ENCODE results near the gene C6orf47. TPM values are rescaled to one million over a fixed set of nuclear protein-coding genes. Genes with fewer than 3 reads are reported as not detected.
A peak's percentile ranks its signal among the peaks of the same experiment; 100 is the strongest.

Gene C6orf47
- polyA plus RNA-seq, 1 experiment, result 13.0 TPM

DNA sequence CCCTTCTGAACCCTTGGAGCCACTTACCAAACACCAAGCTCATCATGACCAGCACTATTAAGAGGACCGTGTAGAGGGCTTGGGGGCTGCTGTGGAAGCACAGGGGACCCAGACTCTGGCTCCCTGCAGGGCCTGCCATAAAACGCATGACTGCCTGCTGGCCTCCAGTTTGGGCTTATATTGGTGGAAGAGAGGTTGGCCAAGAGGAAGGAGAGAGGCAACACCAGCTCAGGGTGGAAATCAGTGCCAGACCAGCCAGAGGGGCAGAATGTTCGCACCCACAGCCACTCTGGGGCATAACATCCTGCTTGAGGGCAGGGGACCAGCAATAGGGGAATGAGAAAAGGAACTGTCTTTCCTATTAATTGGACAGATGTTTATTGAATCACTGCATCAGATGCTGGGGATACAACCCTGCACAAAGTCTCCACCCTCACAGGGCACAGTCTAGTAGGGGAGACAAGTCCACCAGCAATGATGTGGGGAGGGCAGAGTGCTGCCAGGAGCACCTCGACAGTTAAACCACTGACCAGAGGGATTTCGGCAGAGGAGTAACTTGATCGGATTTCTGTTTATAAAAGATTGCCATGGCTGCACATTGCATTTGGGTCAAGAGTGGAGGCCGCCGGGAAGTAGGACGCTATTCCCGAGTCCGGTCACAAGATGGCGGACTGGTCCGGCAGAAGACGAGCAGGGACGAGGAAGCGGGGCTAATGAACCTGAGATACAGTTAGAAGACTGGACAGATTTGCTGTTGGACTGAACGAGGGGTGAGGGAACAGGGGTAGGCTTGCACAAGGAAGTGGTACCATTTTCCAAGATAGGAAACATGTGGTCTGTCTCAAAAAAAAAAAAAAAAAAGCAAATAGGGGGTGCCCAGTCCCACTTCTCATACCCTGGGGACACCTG is 19.9 kb upstream of the C6orf47 start, which contains the start of gene LY6G5C:
TSS of gene LY6G5C (minus strand) at position 842 of the 909 bp plus-strand sequence. CDS start at position 148, 694 bp downstream.
- no peaks in the 10 kb centered on the region for H3K27me3 ChIP-seq (ENCODE audit: control insufficient read depth, insufficient read depth, low read length)
- H3K36me3 ChIP-seq (ENCODE audit: control insufficient read depth, insufficient read depth, low read length), result peaks cover 2% of the 10 kb centered on the region; the same call in 1 of the 2 replicates
- CTCF ChIA-PET, result interaction anchor here (0.6 to 3.2 kb wide), 18 partner anchors 9 to 605 kb away, joined by 3 to 15 read pairs (median 4); partner anchors contain the start of genes ABHD16A, CLIC1 and LSM2
- DNase-seq (ENCODE audit: low read depth), result peak; percentile 67
- TF ChIP-seq, protein P1, sequence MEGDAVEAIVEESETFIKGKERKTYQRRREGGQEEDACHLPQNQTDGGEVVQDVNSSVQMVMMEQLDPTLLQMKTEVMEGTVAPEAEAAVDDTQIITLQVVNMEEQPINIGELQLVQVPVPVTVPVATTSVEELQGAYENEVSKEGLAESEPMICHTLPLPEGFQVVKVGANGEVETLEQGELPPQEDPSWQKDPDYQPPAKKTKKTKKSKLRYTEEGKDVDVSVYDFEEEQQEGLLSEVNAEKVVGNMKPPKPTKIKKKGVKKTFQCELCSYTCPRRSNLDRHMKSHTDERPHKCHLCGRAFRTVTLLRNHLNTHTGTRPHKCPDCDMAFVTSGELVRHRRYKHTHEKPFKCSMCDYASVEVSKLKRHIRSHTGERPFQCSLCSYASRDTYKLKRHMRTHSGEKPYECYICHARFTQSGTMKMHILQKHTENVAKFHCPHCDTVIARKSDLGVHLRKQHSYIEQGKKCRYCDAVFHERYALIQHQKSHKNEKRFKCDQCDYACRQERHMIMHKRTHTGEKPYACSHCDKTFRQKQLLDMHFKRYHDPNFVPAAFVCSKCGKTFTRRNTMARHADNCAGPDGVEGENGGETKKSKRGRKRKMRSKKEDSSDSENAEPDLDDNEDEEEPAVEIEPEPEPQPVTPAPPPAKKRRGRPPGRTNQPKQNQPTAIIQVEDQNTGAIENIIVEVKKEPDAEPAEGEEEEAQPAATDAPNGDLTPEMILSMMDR (IDR thresholded peaks at IDR 0.05; ENCODE audit: insufficient read depth, low read depth, low read length), result peak; percentile 75
- H3K4me3 ChIP-seq (ENCODE audit: low read depth, low read length), result peak within 1 kb of the TSS; percentile 39
- POLR2A ChIA-PET, result interaction anchor here (0.6 kb wide), 1 partner anchor 161 kb away, joined by 3 read pairs; no protein-coding TSS in a partner anchor

DNA sequence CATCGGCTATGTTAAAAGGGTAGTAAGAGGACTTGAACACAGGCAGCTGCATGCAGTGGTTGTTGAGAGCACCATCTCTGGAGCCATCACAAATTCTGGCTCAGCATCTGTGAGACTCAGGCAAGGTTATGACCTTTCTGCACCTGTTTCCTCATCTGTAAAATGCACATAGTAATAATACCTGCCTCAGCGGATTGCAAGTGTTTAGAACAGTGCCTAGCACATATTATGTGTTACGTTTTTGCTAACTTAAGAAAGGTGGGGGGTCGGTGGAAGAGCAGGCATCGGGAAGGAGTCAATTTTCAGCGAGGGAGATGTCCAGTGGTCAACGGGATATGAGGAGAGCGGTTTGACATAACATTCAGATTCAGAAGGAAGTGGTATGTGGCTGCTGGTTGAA is 17.4 kb upstream of the C6orf47 start:
- TF ChIP-seq, protein P1 (IDR thresholded peaks at IDR 0.05; ENCODE audit: insufficient read depth, low read depth, low read length), result no peak
- ChIA-PET CTCF (no interaction called here), POLR2A (no interaction called here)
- no peak for DNase-seq (ENCODE audit: low read depth)
- H3K27me3 ChIP-seq (ENCODE audit: control insufficient read depth, insufficient read depth, low read length), result no peaks in the 10 kb centered on the region
- H3K4me3 ChIP-seq (ENCODE audit: low read depth, low read length), result no peak overlapping the region
- H3K36me3 ChIP-seq (ENCODE audit: control insufficient read depth, insufficient read depth, low read length), result peaks cover 3% of the 10 kb centered on the region; the same call in 1 of the 2 replicates

DNA sequence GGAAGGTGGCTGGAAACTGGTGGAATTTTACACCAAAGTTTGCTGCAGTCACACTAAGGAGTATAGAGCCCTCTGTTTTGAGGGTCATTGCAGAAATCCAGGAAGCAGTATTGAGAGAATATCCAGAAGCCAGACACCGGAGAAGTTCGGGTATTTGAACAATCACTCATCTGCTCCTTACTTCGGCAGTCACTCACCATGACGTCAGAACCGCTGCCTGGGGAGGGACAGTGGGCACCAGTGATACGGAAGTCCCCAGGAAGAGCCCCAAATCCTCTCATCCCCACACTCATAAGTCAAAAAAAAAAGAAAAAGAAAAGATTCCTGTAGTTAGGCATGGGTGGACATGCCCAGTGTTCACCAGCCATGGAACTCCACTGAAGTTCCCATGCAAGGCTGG is 16.3 kb upstream of the C6orf47 start:
- TF ChIP-seq, protein P1 (IDR thresholded peaks at IDR 0.05; ENCODE audit: insufficient read depth, low read depth, low read length), result no peak
- Histone ChIP-seq H3K27me3 (ENCODE audit: control insufficient read depth, insufficient read depth, low read length) (no peaks in the 10 kb centered on the region), H3K4me3 (ENCODE audit: low read depth, low read length) (no peak overlapping the region), H3K36me3 (ENCODE audit: control insufficient read depth, insufficient read depth, low read length) (peaks cover 6% of the 10 kb centered on the region; the same call in 1 of the 2 replicates)
- POLR2A ChIA-PET, result no interaction called here
- CTCF ChIA-PET, result interaction anchor here (1.0 kb wide), 1 partner anchor 276 kb away, joined by 3 read pairs; no protein-coding TSS in a partner anchor
- DNase-seq (ENCODE audit: low read depth), result no peak

DNA sequence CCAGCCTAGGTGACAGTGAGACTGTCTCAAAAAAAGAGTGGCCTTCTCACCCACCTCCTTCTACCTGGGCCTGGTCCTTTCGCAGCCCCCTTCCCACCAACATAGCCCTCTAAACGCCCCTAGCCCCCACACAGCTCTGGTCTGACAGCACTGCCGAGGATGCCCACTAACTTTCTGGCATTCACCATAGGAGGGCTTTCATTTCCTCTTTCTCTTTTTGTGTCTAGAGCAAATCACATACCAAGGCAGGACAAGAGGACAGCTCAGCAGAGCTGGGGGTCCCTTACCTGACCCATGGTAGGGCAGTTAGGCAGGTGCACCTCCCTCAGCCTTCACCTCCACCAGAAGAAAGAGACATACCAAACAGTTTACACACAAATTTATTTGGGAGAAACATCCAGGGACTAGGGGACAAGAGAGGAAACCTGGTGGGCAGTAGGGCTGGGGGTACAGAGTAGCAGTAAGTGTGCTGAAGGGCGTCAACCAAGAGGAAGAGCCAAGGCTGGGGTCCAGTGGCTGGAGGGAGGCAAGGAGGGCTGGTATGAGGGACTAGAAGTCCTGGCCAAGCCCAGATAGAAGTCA is 15.8 kb upstream of the C6orf47 start:
- no peaks in the 10 kb centered on the region for H3K27me3 ChIP-seq (ENCODE audit: control insufficient read depth, insufficient read depth, low read length)
- peaks cover 9% of the 10 kb centered on the region; the same call in 1 of the 2 replicates for H3K36me3 ChIP-seq (ENCODE audit: control insufficient read depth, insufficient read depth, low read length)
- CTCF ChIA-PET, result interaction anchor here (1.0 kb wide), 1 partner anchor 276 kb away, joined by 3 read pairs; no protein-coding TSS in a partner anchor
- H3K4me3 ChIP-seq (ENCODE audit: low read depth, low read length), result no peak overlapping the region
- TF ChIP-seq, protein P1 (IDR thresholded peaks at IDR 0.05; ENCODE audit: insufficient read depth, low read depth, low read length), result no peak
- POLR2A ChIA-PET, result no interaction called here
- DNase-seq (ENCODE audit: low read depth), result no peak

DNA sequence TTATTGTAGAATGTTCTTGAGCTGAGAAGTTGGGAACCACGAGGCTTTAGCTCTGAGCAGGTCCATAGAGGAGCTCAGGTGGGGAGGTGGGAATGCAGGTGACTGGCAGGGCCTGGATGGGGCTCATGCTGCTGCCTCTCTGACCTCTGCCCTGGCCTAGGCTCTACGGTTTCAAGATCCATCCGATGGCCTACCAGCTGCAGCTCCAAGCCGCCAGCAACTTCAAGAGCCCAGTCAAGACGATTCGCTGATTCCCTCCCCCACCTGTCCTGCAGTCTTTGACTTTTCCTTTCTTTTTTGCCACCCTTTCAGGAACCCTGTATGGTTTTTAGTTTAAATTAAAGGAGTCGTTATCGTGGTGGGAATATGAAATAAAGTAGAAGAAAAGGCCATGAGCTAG is 9.1 kb upstream of the C6orf47 start, which contains the start of gene LY6G5B:
TSS of gene LY6G5B (plus strand) at position 301 of the 400 bp plus-strand sequence. CDS start 975 bp downstream, outside the sequence.
- POLR2A ChIA-PET, result no interaction called here
- no peaks in the 10 kb centered on the region for H3K27me3 ChIP-seq (ENCODE audit: control insufficient read depth, insufficient read depth, low read length)
- peaks cover 47% of the 10 kb centered on the region for H3K36me3 ChIP-seq (ENCODE audit: control insufficient read depth, insufficient read depth, low read length)
- H3K4me3 ChIP-seq (ENCODE audit: low read depth, low read length), result no peak within 1 kb of the TSS
- DNase-seq (ENCODE audit: low read depth), result no peak
- TF ChIP-seq, protein P1 (IDR thresholded peaks at IDR 0.05; ENCODE audit: insufficient read depth, low read depth, low read length), result no peak
- CTCF ChIA-PET, result interaction anchor here (0.9 kb wide), 1 partner anchor 161 kb away, joined by 4 read pairs; no protein-coding TSS in a partner anchor

Measured in BJ (cell line).